OCI-LY7 (cell line): ENCODE measurements around the gene HSFX1. TPM values are rescaled to one million over a fixed set of nuclear protein-coding genes. Genes with fewer than 3 reads are reported as not detected.
"Not testable (repeated sequence)": the region's sequence is repeated elsewhere in the genome, so short reads cannot be mapped to it uniquely, and the experiment has no call there.

Source experiments
- BruUV-seq: library from RNA; stranded (reverse); fragments of 400-500 nt; replicated peaks from 2 replicates; lab custom pipeline; 2021; lab: Mats Ljungman, UMichigan
- CTCF ChIA-PET: fragments of 300-600 bp; sonication (Branson Sonifier 250); formaldehyde crosslinking; loops from one replicate; lab custom pipeline; 2022; ENCODE audit warnings: antibody characterized with exemption; ENCODE audit not compliant: unreplicated experiment; lab: Charles Lee
- POLR2A ChIA-PET: fragments of 300-600 bp; sonication (Branson Sonifier 250); formaldehyde crosslinking; loops from one replicate; lab custom pipeline; 2022; ENCODE audit warnings: antibody characterized with exemption; lab: Charles Lee
- DNase-seq: peaks from one replicate; pipeline ENCODE4 v3.0.0-alpha.2; 2015; ENCODE audit warnings: low spot score
- H2AFZ ChIP-seq: fragments of 200-600 bp; sonication (generic), shearing (Covaris generic); 2 replicates; pipeline ENCODE4 v1.6.1; 2014; ENCODE audit warnings: mild to moderate bottlenecking, antibody characterized with exemption, low read length, moderate library complexity
- H3K27ac ChIP-seq: fragments of 200-600 bp; sonication (generic); 2 replicates; pipeline ENCODE4 v1.5.1; 2014; ENCODE audit warnings: mixed run types, low read depth, mild to moderate bottlenecking, moderate library complexity, low read length, inconsistent platforms; ENCODE audit not compliant: poor library complexity, severe bottlenecking
- H3K36me3 ChIP-seq: fragments of 200-600 bp; sonication (generic); 2 replicates; pipeline ENCODE4 v1.6.1; 2014; ENCODE audit warnings: mild to moderate bottlenecking, antibody characterized with exemption, low read length, moderate library complexity, mixed read lengths; ENCODE audit not compliant: insufficient read depth
- H3K4me1 ChIP-seq: fragments of 200-600 bp; sonication (generic); 2 replicates; pipeline ENCODE4 v1.5.1; 2014; ENCODE audit warnings: mild to moderate bottlenecking, low read length; ENCODE audit not compliant: insufficient read depth, poor library complexity, severe bottlenecking
- H3K4me2 ChIP-seq: fragments of 200-600 bp; sonication (generic); 2 replicates; pipeline ENCODE4 v1.6.1; 2014; ENCODE audit warnings: mild to moderate bottlenecking, low read length
- H3K4me3 ChIP-seq: fragments of 200-600 bp; sonication (generic); 2 replicates; pipeline ENCODE4 v1.5.1; 2014; ENCODE audit warnings: mild to moderate bottlenecking, low read depth, low read length; ENCODE audit not compliant: poor library complexity, severe bottlenecking
- H3K79me2 ChIP-seq: fragments of 200-600 bp; sonication (generic); 2 replicates; pipeline ENCODE4 v1.6.1; 2016; ENCODE audit warnings: low read depth, mild to moderate bottlenecking, low read length, moderate library complexity, mixed read lengths; ENCODE audit not compliant: insufficient read depth
- H3K9me2 ChIP-seq: fragments of 200-600 bp; sonication (generic); 2 replicates; pipeline ENCODE4 v1.6.1; 2016; ENCODE audit warnings: mild to moderate bottlenecking, low read length, mixed read lengths; ENCODE audit not compliant: insufficient read depth
- H3K9me3 ChIP-seq: fragments of 200-600 bp; sonication (generic); 2 replicates; pipeline ENCODE4 v1.6.1; 2014; ENCODE audit warnings: mild to moderate bottlenecking, mixed run types, low read length, mixed read lengths
- H4K20me1 ChIP-seq: fragments of 200-600 bp; sonication (generic); 2 replicates; pipeline ENCODE4 v1.6.1; 2014; ENCODE audit warnings: mild to moderate bottlenecking, antibody characterized with exemption, low read length, moderate library complexity, mixed read lengths; ENCODE audit not compliant: insufficient read depth
- CTCF ChIP-seq: fragments of 200-600 bp; sonication (generic); conservative IDR thresholded peaks from 2 replicates; pipeline ENCODE4 v1.5.1; 2014; ENCODE audit warnings: mild to moderate bottlenecking, antibody characterized with exemption, low read length, moderate library complexity, mixed read lengths
- EZH2phosphoT487 ChIP-seq: fragments of 200-600 bp; sonication (generic); IDR thresholded peaks from 2 replicates; pipeline ENCODE4 v1.6.1; 2018; ENCODE audit warnings: low read depth, borderline replicate concordance, mild to moderate bottlenecking, mixed run types, antibody characterized with exemption, low read length, moderate library complexity, mixed read lengths
- intact Hi-C: fragments of 100-400 bp; cut with micrococcal nuclease; formaldehyde crosslinking; loops from one replicate; pipeline ENCODE4 v1.10.0; 2022; ENCODE audit not compliant: unreplicated experiment
- total RNA-seq, 2 experiments: library from RNA; depleted of rRNA in 1 of 2; stranded (reverse); fragments of >200 nt in 1 of 2; shearing (Covaris generic) in 1 of 2; gene quantifications; 2 replicates each; pipeline ENCODE4 v1.2.3, GENCODE V29; 2014 to 2022

The HSFX1 gene
- total RNA-seq, 2 experiments from 2014 or later: 0.73 to 0.80 TPM

- TF ChIP-seq CTCF (no peak), EZH2phosphoT487 (no peak)
- no peak overlapping the region for H3K4me3 ChIP-seq
- H3K9me2 ChIP-seq: no peaks in the 10 kb centered on the region
- ChIA-PET CTCF (no interaction called here), POLR2A (interaction anchor here (0.6 kb wide), 2 partner anchors 135 to 1134 kb away, joined by 3 to 4 read pairs; no protein-coding TSS in a partner anchor)
- H3K27ac ChIP-seq: no peak overlapping the region
- intact Hi-C loops: no loop called here
- no TSS peak for BruUV-seq
- H3K36me3 ChIP-seq: no peaks in the 10 kb centered on the region
- H3K9me3 ChIP-seq: no peaks in the 10 kb centered on the region
- H2AFZ ChIP-seq: no peak overlapping the region
- H3K79me2 ChIP-seq: no peaks in the 10 kb centered on the region
- no peak overlapping the region for H3K4me2 ChIP-seq
- H3K4me1 ChIP-seq: no peaks in the 10 kb centered on the region
- DNase-seq: no peak
- H4K20me1 ChIP-seq: no peaks in the 10 kb centered on the region
Observed at GRCh38 chrX:149762696-149763614, 10.9 kb upstream of the HSFX1 start.

GRCh38 chrX:149770344-149770743, 3.5 kb upstream of the HSFX1 start:
- H3K79me2 ChIP-seq, H3K4me1 ChIP-seq, H2AFZ ChIP-seq, DNase-seq, H3K27ac ChIP-seq, H3K36me3 ChIP-seq, CTCF ChIA-PET, H3K9me2 ChIP-seq, intact Hi-C loops, H3K9me3 ChIP-seq, H3K4me2 ChIP-seq, H4K20me1 ChIP-seq, BruUV-seq, POLR2A ChIA-PET, H3K4me3 ChIP-seq: not testable (repeated sequence)

- H3K79me2 ChIP-seq, H3K9me2 ChIP-seq, H4K20me1 ChIP-seq, H3K27ac ChIP-seq, intact Hi-C loops, H3K4me1 ChIP-seq, H3K36me3 ChIP-seq, H3K4me3 ChIP-seq, H3K9me3 ChIP-seq, POLR2A ChIA-PET, DNase-seq, H2AFZ ChIP-seq, CTCF ChIA-PET, BruUV-seq, H3K4me2 ChIP-seq: not testable (repeated sequence)
Observed at GRCh38 chrX:149773026-149773425, 842 bp upstream of the HSFX1 start.

GRCh38 chrX:149777999-149778398, 4.1 kb downstream of the HSFX1 start:
- H3K36me3 ChIP-seq, H3K4me2 ChIP-seq, CTCF ChIA-PET, H4K20me1 ChIP-seq, H3K4me3 ChIP-seq, H3K4me1 ChIP-seq, H2AFZ ChIP-seq, H3K9me2 ChIP-seq, H3K79me2 ChIP-seq, DNase-seq, intact Hi-C loops, POLR2A ChIA-PET, H3K27ac ChIP-seq, H3K9me3 ChIP-seq, BruUV-seq: not testable (repeated sequence)

GRCh38 chrX:149781727-149782126, 7.9 kb downstream of the HSFX1 start, which contains the start of gene MAGEA9:
TSS of gene MAGEA9 (plus strand) at chrX:149781930. CDS start at chrX:149786211, 4,281 bp downstream.
- not testable (repeated sequence) for H3K4me3 ChIP-seq

More at GRCh38 chrX:149781727-149782126, 7.9 kb downstream of the HSFX1 start, which contains the start of gene MAGEA9:
- H3K9me2 ChIP-seq, H3K79me2 ChIP-seq, H3K4me2 ChIP-seq, H3K4me1 ChIP-seq, intact Hi-C loops, CTCF ChIA-PET, H2AFZ ChIP-seq, BruUV-seq, H3K36me3 ChIP-seq, H3K27ac ChIP-seq, POLR2A ChIA-PET, DNase-seq, H3K9me3 ChIP-seq, H4K20me1 ChIP-seq: not testable (repeated sequence)
